GM18519 (cell line): Measurements from ENCODE around the gene BLOC1S5.
A peak's percentile ranks its signal among the peaks of the same experiment; 100 is the strongest.

ENCODE experiments used
- ATAC-seq: cut with Tn5 transposase; IDR thresholded peaks from one replicate; pipeline ENCODE4 v1.9.1; 2021; ENCODE audit warnings: mild to moderate bottlenecking, moderate library complexity; ENCODE audit not compliant: unreplicated experiment, low FRiP score

Gene BLOC1S5, protein sequence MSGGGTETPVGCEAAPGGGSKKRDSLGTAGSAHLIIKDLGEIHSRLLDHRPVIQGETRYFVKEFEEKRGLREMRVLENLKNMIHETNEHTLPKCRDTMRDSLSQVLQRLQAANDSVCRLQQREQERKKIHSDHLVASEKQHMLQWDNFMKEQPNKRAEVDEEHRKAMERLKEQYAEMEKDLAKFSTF

DNA sequence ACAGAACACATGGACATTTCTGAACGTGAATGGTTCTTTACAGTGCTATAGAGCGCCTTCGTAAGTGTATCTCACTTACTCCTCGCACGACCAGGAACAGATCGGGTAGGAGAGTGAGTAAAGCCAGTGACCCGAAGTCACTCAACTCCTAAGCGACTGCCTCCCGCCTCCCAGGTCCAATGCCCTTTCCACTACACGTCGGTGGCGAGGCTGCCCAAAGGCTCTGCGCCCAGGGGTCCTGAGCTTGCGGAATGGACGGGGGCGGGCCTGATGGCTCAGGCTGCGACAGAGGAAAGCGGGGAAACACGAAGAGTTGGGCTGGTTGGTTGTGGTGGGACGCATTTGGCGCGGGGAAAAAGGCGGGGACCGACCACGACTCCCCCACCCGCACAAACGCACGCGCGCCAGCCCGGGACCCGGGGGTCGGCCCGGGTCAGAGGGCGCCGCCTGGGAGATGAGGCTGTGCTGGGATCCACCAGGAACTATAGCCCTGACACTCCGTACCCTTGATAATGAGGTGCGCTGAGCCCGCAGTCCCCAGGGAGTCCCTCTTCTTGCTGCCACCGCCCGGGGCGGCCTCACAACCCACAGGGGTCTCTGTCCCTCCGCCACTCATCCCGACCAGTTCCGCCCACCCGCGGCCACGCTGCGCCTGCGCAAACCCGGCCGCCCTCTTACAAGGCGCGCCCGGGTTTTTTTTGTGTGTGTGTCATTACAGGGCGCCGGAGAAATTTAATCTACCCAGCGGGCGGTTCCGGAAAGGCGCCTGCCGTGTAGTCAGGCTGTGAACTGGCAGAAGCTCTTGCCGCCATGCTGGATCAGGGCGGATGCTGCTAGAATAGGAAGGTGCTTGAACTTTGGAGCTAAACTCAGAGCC lies at the start of gene BLOC1S5:
TSS of gene BLOC1S5 (minus strand) at position 629 of the 877 bp plus-strand sequence. CDS start at position 616, 13 bp downstream.
- ATAC-seq, result peak; percentile 78

DNA sequence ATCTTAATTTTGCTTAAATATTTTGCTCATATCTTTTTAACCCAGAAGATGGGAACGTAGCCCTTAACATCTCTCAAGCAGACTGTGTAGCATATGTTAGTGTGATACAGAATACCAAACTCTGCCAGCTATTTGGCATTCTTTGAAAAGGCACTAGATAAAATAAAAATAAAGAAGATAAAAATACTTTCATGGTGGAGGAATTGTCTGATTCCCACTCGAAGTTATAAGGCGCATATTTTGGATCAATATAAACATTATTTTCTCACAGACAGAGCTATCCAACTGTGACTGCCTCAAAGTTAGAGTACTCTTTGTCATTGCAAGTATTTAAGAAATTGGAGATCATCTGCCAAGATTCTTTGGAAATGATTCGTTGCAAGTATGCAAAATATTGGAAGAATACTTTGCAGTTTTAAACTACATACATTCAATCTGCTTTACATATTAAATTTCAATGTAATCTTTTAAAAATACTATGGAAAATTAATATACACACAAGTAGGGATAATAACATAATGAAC lies 49.0 kb upstream of the BLOC1S5 start:
- no peak for ATAC-seq

DNA sequence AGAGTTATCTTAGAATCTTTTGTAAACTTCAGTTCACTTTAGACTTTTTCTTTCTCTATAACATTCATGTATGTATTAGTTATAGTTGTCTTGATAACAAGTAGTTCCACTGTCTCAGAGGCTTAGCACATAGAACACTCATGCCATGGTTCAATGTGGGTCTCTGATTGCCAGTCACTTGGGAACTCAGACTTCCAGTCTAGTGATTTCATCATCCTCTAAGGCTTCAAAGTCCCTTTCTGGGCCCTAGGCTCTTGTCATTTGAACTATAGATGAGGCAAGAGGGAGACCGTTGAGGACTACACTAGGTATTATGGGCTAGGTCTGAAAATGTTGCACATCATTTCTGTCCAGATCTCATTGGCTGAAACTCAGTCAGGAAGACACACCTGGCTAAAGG lies 46.5 kb upstream of the BLOC1S5 start:
- no peak for ATAC-seq

DNA sequence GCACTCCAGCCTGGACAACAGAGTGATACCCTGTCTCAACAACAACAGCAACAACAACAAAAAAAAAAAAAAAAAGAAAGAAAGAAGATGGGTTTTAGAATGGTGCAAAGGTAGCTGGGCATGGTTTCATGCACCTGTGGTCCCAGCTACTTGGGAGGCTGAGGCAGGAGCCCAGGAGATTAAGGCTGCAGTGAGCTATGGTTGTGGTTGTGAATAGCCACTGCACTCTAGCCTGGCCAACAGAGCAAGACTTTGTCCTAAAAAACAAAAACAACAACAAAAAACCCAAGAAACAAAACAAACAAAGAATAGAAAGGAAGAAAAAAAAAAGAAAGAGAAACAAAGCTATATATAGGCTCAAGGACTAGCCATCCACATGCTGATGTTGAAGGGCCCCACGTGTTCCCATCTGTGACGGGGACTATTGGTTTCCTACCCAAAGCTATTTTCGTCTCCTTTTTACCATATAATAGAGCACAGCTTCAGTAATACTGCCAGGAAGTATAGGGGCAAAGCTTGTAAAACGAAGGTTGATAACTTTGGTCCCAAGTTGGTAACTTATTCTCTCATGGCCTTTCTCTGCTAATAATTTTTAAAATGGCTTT lies 46.0 kb upstream of the BLOC1S5 start:
- ATAC-seq, result no peak

DNA sequence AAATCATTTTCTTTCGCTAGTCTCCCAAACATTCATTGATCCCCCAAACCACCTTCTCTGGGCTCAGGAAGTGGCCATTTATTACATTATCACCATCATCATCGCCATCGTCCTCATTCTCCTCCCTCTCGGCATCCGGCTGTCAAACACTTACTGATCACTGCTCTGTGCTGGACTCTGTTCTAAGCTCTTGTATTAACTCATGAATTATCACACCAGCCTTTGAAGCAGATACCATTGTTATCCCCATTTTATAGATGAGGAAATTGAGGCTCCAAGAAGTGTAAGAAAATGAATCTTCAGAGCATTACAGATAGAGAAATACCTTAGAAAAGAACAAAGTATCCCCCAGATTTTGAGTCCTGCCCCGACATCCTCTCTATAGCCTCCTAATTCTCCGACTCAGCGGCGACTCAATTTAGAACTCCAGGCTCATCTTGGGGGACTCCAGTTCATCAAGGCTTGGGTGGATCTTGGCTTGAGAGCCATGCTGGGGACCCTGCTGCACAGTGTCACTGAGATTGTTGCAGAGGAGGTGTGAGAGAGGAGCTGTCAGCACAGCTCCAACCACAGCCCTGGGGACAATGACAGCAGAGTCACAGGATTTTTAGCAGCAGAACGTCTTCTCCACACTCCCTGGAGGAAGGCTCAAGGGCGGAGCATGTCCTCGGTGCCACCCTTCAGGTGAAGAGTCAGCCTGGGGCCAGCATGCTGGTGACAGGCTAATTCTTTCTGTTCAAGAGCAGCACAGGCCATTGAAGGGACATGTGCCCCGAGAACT lies 44.8 kb upstream of the BLOC1S5 start:
- ATAC-seq, result no peak

DNA sequence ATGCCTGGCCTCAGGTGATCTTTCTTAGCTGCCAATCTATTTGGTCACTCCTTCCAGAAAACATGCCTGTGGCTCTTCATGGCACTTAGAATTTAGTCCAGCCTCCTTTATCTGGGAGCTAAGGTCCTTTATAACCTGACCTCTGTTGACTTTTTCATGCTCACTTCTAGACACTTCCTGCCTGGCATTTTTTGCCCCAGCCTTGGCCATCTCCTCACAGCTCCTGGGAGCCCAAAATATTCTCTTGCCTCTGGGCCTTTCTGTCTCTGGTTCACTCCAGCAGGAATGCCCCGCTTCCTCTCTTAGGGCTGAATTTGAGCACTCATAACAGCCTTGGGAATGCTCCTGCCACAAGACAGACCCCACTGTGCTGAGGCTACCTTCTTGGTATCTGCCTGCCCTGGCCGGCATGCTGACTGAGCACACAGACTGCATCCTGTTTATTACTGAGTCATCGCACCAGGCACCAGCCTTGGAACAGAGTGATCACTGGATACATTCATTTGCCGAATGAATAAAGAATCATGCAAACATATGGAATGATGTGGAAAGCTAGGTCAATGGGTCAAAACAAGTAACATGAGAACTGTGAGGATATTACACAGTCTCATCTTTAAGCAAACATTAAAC lies 44.0 kb upstream of the BLOC1S5 start:
- no peak for ATAC-seq

DNA sequence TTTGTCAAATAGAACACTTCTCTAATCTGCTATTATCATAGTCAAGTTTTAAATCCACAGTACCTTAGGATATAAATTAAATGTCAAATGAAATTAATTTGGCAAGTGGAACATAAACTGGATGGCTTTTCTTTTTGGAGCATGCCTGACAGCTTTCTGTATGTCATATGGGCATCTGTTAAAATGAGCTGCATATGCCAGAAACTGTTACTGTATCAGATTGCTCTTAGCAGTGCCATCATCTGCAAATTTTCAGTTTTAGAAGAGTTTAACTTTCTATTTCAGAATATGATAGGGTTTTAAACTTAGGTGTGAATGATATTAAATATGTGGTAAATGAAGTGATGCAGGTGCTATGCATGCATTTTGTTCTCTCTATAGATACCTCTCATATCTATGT lies 41.6 kb upstream of the BLOC1S5 start:
- no peak for ATAC-seq

DNA sequence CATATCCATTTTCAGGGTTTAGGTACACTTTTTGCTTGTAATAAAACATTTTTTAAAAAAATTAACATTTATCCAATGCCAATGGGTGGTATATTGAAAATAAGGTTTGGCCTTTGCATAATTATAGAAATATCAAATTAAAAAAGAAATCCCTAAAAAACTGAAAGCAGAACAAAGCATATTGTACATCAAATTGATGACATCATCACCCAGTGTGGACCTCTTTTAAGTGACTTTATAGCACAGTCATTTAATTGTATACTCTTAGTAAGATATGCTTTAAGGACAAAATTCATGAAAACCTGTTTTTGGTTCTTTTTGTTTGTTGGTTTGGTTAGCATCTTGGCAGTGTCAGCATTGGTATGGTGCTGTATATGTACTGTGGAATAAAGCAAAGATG lies 39.5 kb upstream of the BLOC1S5 start:
- ATAC-seq, result no peak

DNA sequence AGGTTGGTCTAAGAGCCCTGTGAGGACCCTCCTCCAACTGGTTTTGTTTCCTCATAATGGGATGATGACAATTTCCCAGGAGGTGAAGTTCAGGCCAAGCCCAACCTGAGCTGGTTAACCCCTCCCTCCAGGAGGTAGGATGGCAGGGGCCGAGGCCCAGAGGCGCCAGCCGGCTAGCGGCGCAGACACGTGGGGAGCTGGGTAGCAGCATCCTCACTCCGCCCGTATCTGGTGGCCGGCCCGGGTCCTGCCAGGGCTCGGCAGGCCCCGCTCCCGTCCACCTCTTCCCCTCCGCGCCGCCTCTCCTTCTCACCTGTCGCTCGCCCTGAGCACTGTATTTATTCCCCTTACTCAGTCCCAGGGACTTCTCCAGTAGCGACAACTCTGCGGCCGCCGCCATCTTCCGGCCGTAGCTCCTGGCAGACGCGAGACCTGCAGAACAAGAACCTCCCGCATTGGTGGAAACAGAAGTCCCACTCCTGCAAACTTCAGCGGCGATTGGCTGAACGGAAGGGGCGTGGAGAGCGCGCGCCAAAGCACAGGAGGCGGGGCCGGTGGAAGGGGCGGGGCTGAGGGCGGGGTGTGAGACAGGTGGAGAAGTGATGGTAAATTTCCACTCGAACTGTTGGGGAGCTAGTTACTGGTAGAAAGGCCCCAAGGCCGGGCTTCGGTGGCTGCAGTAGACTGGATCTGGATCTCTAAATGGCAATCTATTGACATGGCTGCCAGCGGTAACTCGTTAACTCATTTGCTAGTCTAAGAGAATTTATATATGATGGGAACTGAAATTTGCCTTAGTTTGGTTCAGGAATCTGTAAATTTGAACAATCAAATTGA lies 38.2 kb upstream of the BLOC1S5 start, which contains the start of gene EEF1E1:
TSS of gene EEF1E1 (minus strand) at position 427 of the 837 bp plus-strand sequence. CDS start at position 400, 27 bp downstream.
- peak; percentile 98 for ATAC-seq

DNA sequence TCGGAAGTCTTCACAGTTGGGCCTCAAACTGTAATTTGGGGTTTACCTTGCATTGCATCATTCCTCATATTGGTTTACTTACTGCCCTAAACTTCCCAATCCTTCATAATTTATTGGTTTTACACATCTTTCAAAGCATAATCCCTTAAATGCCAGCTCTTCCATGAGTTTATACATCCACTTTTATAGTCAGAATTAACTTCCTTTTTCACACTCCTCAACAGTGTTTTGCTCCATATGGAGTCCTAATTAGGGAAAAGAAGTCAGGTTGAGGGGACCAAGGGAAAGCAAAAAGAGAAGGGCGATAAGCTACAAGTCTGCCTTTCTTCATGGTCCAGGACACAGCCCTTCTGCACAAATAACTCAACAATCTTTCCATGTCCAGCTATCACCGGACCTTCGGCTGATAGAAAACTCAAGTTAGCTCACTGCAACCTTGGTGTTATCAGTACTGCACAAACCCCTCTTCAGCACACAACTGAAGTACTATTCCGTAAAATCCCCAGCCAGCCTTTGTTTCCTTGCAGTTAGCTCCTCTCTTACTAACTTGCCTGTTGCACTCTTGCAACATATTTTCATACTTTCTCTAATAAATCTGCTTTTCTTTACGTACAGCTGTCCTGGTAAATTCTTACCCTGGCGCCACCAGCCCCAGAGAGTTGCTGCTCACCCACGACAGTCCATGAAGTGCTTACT lies 36.1 kb upstream of the BLOC1S5 start:
- ATAC-seq, result no peak

DNA sequence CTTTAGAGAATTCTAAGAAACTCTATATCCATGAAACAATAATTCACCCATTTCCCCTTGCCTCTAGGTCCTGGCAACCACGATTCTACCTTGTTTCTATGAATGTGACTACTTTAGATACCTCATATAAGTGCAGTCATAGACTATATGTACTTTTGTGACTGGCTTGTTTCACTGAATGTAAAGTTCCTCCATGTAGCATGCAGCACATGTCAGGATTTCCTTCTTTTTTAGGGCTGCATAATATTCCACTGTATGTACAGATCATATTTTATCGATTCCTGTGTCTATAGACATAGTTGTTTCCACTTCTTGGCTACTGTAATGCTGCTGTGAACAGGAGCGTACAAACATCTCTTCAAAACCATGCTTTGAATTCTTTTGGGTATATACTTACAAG lies 26.5 kb upstream of the BLOC1S5 start:
- ATAC-seq, result no peak

DNA sequence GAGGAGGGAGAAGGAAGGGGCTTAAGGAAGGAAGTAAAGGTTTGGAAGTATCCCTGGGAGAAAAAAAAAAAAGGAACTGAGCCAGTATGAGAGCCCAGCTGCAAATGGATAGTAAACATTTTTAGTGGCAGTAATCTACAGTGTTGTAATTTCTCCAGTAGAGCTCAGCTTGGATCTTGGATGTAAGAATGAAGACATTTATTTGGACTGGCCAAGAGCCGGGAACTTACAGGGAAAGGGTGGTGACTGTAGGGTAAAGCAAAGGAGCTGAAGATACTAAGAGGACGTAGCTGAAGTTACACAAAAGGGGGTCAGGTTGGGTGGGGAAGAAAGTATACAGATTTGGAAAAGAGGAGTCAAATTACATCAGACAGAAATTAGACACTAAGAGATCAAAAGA lies 24.7 kb upstream of the BLOC1S5 start:
- ATAC-seq, result no peak

DNA sequence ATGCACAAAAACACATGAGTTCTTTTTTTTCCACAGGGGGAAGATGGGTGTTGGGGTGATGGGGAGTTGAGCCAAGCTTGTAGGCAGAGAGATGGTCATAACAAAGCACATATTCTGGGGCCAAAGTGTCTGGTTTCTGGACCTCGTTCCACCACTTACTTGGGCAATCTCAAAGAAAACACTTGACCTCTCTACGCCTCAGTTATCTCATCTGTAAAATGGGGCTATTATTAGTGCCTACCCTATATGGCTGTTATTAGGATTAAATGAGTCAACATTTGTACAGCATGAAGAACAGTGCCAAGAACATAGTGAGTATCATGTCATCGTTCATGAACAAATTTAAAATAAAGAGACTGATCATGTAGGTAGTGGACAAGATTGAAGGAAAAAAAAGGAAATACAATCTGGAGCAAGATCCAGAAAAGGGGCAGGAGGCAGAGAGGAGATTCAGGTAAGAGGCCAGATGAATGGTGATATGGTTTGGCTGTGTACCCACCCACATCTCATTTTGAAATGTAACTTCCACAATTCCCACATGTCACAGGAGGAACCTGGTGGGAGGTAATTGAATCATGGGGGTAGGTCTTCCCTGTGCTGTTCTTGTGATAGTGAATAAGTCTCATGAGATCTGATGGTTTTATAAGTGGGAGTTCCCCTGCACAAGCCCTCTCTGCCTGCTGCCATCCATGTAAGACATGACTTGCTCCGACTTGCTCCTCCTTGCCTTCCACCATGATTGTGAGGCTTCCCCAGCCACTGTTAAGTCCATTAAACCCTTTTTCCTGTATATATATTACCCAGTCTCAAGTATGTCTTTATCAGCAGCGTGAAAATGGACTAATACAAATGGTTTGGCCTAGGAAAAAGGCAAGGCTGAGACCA lies 23.9 kb upstream of the BLOC1S5 start:
- ATAC-seq, result no peak

DNA sequence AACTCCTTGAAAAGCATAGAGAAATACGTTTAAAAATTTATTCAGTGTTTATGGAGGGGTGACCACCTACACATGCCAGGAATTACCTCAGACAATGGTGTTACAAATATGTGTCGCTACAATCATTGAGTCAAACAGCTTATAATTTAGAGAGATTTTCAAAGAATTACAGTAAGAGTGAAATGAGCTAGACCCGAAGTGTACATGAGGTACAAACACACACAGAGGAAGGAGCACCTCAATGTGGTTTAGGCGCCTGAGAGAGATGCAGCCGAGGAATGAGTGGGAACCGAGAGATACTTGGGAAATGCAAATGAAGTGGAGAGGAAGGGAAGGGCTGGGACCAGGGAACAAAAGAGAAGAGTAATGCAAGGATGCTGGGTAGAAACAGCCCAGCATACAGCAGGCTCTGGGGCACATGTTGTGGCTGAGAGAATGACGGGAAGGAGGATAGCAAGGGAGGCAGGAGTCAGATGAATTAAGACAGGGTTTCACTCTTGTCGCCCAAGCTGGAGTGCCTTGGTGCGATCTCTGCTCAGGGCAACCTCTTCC lies 22.6 kb upstream of the BLOC1S5 start:
- ATAC-seq, result no peak

DNA sequence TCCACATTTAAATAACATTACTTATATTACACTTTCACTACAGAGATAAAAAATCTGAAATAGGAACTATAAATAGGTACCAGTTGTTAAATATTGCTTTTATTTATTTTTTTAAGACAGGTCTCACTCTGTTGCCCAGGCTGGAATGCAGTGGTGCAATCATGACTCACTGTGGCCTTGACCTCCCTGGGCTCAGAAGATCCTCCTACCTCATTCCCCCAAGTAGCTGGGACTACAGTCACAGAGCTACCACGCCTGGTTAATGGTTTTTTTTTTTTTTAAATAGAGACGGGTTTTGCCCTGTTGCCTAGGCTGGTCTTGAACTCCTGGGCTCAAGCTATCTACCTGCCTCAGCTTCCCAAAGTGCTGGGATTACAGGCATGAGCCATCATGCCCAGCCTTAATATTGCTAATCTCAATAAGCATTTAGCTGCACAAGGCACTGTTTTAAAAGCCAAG lies 20.9 kb upstream of the BLOC1S5 start:
- no peak for ATAC-seq

DNA sequence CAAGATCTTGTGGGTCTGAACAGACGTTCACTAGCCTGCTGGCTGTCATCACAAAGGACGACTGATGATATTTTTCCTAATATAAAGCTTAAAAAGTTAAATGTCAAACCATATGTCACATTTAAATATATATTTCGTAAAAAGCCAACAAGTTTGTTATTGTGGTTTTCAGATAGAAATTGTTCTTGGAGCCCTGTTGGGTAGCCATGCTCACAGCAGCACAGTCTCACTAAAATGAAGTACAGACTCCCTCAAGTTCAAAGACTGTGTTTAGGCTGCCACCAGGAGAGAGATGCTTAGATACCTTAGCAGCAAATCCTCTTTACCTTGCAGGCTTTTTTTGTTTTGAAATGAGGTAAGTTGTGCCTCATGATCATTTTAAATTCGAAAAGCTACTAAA lies 20.4 kb upstream of the BLOC1S5 start:
- no peak for ATAC-seq
